BE2C (cell line): ENCODE results near the gene LRRC75A. TPM values are rescaled to one million over a fixed set of nuclear protein-coding genes. Genes with fewer than 3 reads are reported as not detected.
A peak's percentile ranks its signal among the peaks of the same experiment; 100 is the strongest.
"Not testable (repeated sequence)": the region's sequence is repeated elsewhere in the genome, so short reads cannot be mapped to it uniquely, and the experiment has no call there.

Experiments
- DNase-seq: peaks from one replicate; pipeline ENCODE4 v3.0.0-alpha.2; 2020
- H3K27me3 ChIP-seq: fragments of 250-450 bp; sonication (Bioruptor Pico); 2 replicates; pipeline ENCODE4 v1.5.1; 2020; ENCODE audit warnings: mild to moderate bottlenecking
- H3K36me3 ChIP-seq: fragments of 250-450 bp; sonication (Bioruptor Pico); 2 replicates; pipeline ENCODE4 v1.5.1; 2020; ENCODE audit warnings: mild to moderate bottlenecking
- H3K4me1 ChIP-seq: fragments of 250-450 bp; sonication (Bioruptor Pico); 2 replicates; pipeline ENCODE4 v1.5.1; 2020
- H3K4me3 ChIP-seq: 2 replicates; pipeline ENCODE4 v1.5.1; 2011; ENCODE audit warnings: low read depth, low read length
- H3K9me3 ChIP-seq: fragments of 250-450 bp; sonication (Bioruptor Pico); 2 replicates; pipeline ENCODE4 v1.5.1; 2020
- polyA plus RNA-seq: library from polyadenylated mRNA; unstranded; fragments of >200 nt; gene quantifications from one replicate; pipeline ENCODE4 v1.2.1, GENCODE V29; 2012; ENCODE audit warnings: low read depth, missing spikeins; ENCODE audit not compliant: insufficient read length, insufficient read depth
- TF ChIP-seq, protein P1 (sequence below): IDR thresholded peaks from 2 replicates; pipeline ENCODE4 v1.5.1; 2012; ENCODE audit warnings: mild to moderate bottlenecking, low read depth, low read length

LRRC75A gene
- polyA plus RNA-seq = 1.6 TPM

- TF ChIP-seq, protein P1, sequence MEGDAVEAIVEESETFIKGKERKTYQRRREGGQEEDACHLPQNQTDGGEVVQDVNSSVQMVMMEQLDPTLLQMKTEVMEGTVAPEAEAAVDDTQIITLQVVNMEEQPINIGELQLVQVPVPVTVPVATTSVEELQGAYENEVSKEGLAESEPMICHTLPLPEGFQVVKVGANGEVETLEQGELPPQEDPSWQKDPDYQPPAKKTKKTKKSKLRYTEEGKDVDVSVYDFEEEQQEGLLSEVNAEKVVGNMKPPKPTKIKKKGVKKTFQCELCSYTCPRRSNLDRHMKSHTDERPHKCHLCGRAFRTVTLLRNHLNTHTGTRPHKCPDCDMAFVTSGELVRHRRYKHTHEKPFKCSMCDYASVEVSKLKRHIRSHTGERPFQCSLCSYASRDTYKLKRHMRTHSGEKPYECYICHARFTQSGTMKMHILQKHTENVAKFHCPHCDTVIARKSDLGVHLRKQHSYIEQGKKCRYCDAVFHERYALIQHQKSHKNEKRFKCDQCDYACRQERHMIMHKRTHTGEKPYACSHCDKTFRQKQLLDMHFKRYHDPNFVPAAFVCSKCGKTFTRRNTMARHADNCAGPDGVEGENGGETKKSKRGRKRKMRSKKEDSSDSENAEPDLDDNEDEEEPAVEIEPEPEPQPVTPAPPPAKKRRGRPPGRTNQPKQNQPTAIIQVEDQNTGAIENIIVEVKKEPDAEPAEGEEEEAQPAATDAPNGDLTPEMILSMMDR = no peak
- Histone ChIP-seq H3K4me3 (no peak within 1 kb of the TSS; the same call in 1 of the 2 replicates), H3K4me1 (no peaks in the 10 kb centered on the region), H3K36me3 (no peaks in the 10 kb centered on the region), H3K27me3 (no peaks in the 10 kb centered on the region), H3K9me3 (no peaks in the 10 kb centered on the region)
- DNase-seq = peak; percentile 41
These were observed at the start of gene LRRC75A for GRCh38 chr17:16491703-16492612. TSS of gene LRRC75A (minus strand) at chr17:16492193. CDS start at chr17:16491990, 203 bp downstream.

DNA sequence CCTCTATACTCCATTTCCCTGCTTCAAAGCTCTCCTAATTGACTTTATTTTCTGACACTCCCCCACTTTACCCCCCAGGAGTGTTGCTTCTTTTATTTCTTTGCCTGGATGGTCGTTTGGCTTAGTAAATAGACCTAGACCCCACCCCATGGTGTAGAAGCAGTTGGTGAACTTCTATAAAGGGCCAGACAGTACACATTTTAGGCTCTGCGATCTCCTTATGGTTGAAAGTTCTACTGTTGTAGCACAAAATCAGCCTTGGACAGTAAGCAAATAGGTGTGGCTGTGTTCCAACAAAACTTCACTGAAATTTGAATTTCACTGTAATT lies 45.1 kb upstream of the LRRC75A start:
- Histone ChIP-seq H3K36me3 (no peaks in the 10 kb centered on the region), H3K4me3 (no peak overlapping the region), H3K27me3 (no peaks in the 10 kb centered on the region), H3K9me3 (no peaks in the 10 kb centered on the region), H3K4me1 (no peaks in the 10 kb centered on the region)
- no peak for DNase-seq
- TF ChIP-seq, protein P1 = no peak

- H3K9me3 ChIP-seq = no peaks in the 10 kb centered on the region
- no peaks in the 10 kb centered on the region for H3K27me3 ChIP-seq
- no peak overlapping the region for H3K4me3 ChIP-seq
- TF ChIP-seq, protein P1 = no peak
- DNase-seq = no peak
- H3K36me3 ChIP-seq = no peaks in the 10 kb centered on the region
- H3K4me1 ChIP-seq = no peaks in the 10 kb centered on the region
These were observed 42.2 kb upstream of the LRRC75A start for GRCh38 chr17:16534236-16534635.

DNA sequence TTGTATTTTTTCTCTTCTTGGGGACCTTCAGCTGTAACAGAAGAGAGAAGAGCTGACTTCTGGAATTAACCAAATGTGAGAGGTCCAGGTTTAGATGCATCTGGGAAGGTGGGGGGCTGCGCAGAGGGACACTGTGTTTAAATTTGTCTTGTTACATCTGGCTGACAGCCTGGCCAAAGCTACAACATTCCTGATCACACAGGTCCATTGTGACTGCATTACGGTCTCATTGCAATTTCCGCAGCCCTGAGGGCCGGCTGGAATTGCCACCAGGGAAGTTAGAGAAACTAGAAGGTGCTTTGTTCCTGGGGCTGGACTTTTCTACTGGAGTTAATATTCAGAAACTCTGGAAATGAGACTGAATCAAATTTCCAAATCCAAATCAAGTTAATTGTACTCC lies 37.9 kb upstream of the LRRC75A start:
- no peaks in the 10 kb centered on the region for H3K4me1 ChIP-seq

GRCh38 chr17:16527298-16527697 lies 35.3 kb upstream of the LRRC75A start:
- DNase-seq = no peak
- H3K4me1 ChIP-seq = no peaks in the 10 kb centered on the region
- TF ChIP-seq, protein P1 = no peak
- H3K27me3 ChIP-seq = peaks cover 10% of the 10 kb centered on the region
- H3K4me3 ChIP-seq = no peak overlapping the region
- no peaks in the 10 kb centered on the region for H3K9me3 ChIP-seq
- H3K36me3 ChIP-seq = no peaks in the 10 kb centered on the region

More for the DNA sequence above, 37.9 kb upstream of the LRRC75A start:
- peaks cover 10% of the 10 kb centered on the region for H3K27me3 ChIP-seq
- no peaks in the 10 kb centered on the region for H3K9me3 ChIP-seq
- DNase-seq = no peak
- H3K36me3 ChIP-seq = no peaks in the 10 kb centered on the region
- TF ChIP-seq, protein P1 = no peak
- no peak overlapping the region for H3K4me3 ChIP-seq

DNA sequence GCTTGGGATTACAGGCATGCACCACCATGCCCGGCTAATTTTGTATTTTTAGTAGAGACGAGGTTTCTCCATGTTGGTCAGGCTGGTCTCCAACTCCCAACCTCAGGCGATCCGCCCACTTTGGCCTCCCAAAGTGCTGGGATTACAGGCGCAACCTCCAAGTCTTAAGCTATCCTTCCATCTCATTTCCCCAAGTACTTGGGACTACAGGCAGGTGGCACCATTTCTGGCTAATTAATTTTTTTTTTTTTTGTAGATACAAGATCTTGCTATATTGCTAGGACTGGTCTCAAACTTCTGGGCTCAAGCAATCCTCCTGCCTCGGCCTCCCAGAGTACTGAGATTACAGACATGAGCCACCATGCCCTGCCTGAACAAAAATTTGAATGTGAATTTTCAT lies 33.6 kb upstream of the LRRC75A start:
- not testable (repeated sequence) for H3K36me3 ChIP-seq, H3K27me3 ChIP-seq

More for the DNA sequence above, 33.6 kb upstream of the LRRC75A start:
- DNase-seq, H3K9me3 ChIP-seq, H3K4me1 ChIP-seq, H3K4me3 ChIP-seq: not testable (repeated sequence)
